Activated naive CD4-positive, alpha-beta T cell (primary cell): ENCODE data around the gene GRIP1.
"Not testable (repeated sequence)": the region's sequence is repeated elsewhere in the genome, so short reads cannot be mapped to it uniquely, and the experiment has no call there.

Source experiments
- DNase-seq, 4 experiments: peaks; one replicate each; lab custom pipeline; 2025; lab: John Stamatoyannopoulos, UW

The GRIP1 gene

DNA sequence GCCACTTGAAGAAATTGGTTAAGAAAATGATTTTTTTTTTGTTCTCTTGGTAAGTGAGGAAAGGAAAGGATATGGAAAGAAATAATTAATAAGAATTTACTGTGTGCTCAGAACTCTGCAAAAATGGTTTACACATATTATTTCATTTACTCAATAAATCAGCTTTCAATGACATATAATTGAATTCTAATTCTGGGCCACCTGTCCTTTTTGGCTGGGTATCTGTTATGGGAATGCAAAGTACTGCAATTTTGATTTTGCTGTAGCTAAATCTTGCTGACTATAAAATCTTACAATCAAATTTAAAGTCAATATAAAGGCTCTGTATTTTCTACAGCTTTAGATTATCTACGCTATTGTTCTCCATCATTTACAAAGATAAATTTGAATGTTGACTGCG, 147.1 kb downstream of the GRIP1 start:
- no peak for DNase-seq

DNA sequence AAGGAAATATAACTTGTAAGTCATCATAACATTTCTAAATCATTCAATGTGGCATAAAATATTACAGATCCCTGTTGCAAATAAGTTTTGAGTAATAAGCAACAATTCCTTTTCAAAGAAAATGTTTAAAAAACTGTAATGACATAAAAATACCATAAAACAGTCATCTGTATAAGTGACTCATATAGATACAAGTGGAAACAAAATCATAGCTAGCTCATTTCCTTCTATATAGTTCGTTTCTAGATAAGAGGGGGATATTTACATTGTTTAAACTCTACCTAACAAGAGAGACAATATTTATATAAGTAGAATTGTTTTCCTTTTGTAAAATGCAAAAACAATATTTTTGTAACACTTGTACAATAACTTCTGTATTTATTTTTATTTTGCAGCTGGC, 148.9 kb downstream of the GRIP1 start:
- no peak for DNase-seq

DNA sequence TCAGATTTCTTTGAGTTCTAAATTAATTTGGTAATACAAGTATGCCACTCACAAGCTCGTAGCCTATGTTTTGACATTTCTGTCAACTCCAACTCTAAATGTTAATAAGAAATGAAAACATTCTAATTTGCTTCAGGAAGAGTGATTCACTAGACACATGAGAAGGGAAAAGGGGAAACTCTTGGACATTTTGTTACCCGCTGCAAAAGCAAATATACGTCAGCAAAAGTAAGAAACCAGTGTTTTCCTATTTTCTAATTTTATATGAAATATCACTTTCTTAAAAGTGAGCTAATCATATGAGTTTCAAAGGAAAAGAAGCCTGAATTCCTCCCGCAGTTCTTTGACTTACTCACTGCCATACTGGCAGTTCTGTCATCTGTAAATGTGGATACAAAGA, 162.3 kb downstream of the GRIP1 start:
- DNase-seq, result no peak

DNA sequence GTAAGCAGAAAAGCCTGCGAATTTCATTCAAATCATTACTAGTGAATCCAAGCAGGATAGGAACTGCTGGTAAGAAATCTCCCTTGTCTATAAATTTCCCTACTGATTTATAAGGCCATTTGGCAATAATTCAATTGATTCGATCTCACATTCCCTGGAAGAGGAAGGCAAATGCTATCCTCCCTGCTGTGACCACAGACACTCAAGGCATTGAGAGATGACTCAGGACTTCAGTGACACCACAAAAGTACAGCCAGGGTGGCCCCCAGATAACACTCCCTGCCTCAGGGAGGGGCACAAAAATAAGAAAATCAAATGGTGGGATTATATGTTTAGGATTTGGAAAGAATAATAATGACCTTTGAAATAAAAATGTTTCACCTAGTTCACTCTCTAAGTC, 162.7 kb downstream of the GRIP1 start:
- no peak for DNase-seq

DNA sequence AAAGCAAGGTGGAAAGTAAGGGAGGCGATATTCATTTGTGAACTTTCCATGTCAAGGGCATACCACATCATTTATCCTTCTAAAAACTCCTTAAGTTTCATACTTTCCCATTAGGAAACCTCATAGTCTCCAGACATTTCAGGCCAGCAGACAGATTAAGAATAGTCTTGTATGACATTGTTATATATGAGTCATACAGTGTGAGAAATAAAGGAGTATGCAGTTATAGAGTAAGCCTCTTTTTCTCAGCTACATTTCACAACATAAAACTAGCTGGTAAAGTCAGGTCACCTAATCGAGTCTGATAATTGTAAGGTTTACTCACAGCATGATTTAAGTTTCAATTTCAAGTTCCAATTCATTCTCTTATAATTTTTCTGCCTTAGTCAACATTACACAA, 164.3 kb downstream of the GRIP1 start:
- no peak for DNase-seq

- no peak for DNase-seq
Observed at GRCh38 chr12:66508025-66508424, 170.9 kb downstream of the GRIP1 start.

DNA sequence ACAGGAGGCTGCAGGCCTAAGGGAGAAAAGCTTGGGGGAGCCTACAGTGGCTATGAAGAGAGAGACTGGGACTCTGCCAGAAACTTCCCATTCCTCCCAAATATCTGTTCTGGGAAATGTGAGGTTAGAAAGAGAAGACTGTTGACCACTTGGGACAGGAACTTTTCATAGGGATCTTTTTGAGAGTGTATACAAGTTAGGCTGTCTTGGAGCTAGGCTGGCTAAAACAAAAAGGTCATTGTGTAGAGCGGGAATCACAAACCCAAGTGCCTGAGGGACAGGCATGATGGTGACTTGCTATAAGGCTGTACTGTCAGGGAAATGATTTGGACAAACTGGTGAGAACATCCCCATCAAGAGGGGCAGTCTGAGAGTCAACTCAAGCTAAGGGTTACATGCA, 175.1 kb downstream of the GRIP1 start:
- DNase-seq, result no peak

- DNase-seq, result no peak
Observed at GRCh38 chr12:66502911-66503310, 176.0 kb downstream of the GRIP1 start.

DNA sequence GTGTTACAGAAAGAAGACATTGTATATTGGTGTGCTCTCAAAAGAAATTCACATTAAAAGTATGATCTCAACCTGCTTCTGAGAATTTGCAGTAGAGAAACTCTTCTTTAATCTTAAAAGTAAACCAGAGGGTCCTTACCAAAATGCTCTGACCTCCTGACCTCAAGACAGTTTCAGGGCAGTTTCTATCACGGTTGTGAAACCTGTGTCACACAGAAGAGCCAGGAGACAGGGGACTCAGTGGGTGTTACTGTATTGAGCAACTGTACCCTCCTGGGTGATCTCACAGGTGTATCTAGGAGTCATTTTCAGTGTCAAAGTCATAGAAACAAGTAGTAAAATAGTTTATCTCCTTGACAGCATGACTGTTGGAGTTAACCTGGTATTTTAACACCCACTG, 178.0 kb downstream of the GRIP1 start:
- DNase-seq, result no peak

DNA sequence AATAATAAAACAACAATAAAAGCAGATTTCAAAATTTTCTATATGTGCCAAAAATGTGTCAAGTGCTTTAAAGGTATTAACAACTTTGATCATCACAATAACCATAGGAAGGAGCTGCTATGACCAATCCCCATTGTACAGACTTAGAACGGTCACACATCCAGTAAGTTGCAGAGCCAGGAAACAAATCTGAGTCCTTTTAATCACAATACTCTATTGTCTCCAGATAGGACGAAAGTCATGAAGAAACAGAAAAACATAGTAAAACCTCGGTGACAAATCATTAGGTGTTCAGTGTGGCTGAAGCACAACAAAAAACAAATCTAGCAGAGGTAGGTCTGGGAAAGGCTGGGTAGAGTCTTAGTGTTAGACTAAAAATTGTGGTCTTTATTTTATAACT, 178.8 kb downstream of the GRIP1 start:
- DNase-seq, result no peak

GRCh38 chr12:66499000-66499399, 179.9 kb downstream of the GRIP1 start:
- DNase-seq, result no peak

GRCh38 chr12:66498059-66498458, 180.8 kb downstream of the GRIP1 start:
- not testable (repeated sequence) for DNase-seq

GRCh38 chr12:66497008-66497897, 181.6 kb downstream of the GRIP1 start:
- DNase-seq, result no peak

DNA sequence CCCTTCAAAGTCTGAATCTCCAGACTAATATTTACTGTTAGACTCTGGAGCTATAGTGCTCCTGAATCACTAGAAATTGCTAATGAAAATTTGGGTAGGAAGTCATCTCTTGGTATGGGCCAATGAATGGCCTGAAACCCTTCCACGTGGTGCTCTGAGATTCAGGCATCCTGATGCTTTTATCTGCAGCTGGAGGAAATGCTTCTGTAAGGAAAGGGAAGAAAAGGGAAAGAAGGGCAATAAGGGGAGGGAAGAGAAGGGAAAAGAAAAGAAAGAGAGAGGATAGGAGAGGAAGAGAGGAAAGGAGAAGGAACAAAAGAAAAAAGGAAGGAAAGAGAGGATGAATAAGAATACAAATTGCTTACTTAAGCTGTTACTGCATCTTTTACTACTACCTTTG, 182.3 kb downstream of the GRIP1 start:
- no peak for DNase-seq

DNA sequence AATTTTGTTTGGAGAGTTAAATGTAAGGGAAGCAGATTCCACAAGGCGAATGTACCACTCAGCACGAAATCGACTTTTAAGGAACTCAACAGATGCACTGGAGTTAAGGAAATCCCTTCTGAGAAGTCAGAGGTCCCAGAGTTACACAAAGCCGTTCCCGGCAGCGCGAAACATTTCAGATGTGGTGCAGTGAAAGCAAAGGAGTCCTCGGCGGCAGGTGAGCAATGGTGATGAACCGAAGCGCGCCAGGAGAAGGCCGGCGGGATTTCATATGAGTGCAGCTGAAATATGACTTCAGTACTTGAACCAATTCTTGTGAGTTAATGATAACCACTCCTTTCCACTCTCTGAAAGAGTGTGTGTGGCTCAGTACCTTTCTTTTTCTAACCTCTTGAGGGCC, 183.2 kb downstream of the GRIP1 start:
- DNase-seq, result no peak

DNA sequence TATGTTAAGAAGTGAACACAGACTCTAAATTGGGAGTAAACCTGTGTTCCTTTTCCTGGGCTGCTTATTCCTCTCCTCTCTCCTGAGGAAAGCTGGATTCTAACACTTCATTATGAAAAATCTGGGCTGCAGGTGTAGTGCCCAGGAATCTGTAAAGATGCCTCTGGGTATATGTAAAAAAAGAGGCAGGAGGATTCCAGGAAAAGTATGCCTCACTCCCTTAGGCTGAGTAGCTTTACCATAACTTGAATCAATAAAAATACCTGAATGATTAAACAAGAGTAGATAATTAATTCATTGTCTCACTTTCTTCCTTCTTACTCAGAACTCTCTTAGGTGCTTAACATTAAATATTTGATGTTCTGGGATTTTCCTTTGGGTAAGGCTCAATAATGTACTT, 185.1 kb downstream of the GRIP1 start:
- DNase-seq, result no peak

GRCh38 chr12:66491853-66492252, 187.0 kb downstream of the GRIP1 start:
- no peak for DNase-seq

GRCh38 chr12:66482351-66483203, 196.3 kb downstream of the GRIP1 start:
- DNase-seq, result no peak

- no peak for DNase-seq
Observed at GRCh38 chr12:66467932-66468331, 210.9 kb downstream of the GRIP1 start.

DNA sequence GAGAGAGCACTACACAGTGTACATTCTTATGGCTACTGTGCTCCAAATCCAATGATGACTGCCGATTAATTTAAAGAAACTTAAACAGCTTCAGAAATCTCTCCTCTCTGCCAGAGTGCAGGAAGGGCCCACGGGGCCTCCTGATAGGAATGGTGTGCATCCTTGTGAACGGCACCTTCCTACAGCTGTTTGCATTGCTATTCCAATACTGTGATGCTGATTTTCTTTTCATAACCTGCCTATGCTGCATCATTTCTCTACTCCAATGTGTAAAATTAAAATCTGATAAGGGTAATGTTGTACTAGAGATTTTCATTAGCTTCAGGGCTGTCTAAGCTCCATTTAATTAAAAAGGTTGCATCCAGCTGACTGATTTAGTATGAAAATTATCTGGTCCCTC, 217.5 kb downstream of the GRIP1 start:
- no peak for DNase-seq

- no peak for DNase-seq
Observed at GRCh38 chr12:66459944-66460482, 218.9 kb downstream of the GRIP1 start.

DNA sequence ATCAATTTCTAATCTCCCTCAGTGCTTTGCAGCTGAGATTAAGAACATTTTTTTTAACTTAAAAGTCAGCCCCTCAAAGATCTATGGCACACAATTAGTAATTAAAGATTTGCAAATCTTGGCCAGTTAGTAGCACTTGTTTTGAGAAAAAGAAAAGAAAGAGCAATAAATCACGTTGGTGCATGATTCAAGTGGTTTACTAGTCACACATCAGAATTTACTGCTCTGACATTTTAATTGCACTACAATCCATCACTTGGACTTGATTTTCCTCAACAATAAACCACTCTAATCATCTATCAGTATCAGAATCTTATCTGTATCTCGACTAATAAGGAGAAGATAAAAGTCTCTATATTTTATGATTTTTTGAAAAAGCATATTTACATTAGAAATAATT, 222.3 kb downstream of the GRIP1 start:
- DNase-seq, result no peak

DNA sequence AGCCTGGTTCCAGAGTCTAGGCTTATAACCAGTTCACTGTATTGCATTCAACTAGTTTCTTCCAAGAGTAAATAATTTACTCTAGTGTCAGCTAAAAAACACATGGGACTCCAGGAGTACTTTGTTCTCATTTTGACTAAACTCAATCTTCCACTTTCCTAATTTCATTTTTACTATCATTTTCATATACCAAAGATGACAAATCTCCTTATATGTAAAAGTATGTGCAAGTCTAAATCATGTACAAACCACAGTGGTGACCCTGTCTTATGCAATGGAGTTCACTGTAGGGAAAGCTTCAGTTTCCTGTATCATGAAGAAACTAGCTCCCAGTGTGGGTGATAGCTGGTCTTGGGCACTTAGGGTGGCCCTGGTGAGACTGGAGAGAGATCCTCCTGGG, 225.0 kb downstream of the GRIP1 start:
- no peak for DNase-seq
